DND-41 (cell line): ENCODE data around the gene SLC16A10.

Source experiments
- ATAC-seq: fragments of 200-7000 bp; cut with Tn5 transposase; 3 replicates; pipeline ENCODE4 v1.9.1; 2021; ENCODE audit warnings: low read depth; ENCODE audit not compliant: insufficient read depth
- DNase-seq: peaks from one replicate; pipeline ENCODE4 v3.0.0-alpha.2; 2020
- H2AFZ ChIP-seq: 2 replicates; pipeline ENCODE4 v1.6.0; 2012; ENCODE audit warnings: low read depth, low read length
- H3K27ac ChIP-seq: 2 replicates; pipeline ENCODE4 v1.5.1; 2012; ENCODE audit warnings: low read length, inconsistent platforms
- H3K27me3 ChIP-seq: fragments of 200-600 bp; sonication (generic); 2 replicates; pipeline ENCODE4 v1.6.0; 2012; ENCODE audit warnings: low read length, mild to moderate bottlenecking, inconsistent platforms; ENCODE audit not compliant: insufficient read depth, poor library complexity
- H3K36me3 ChIP-seq: 2 replicates; pipeline ENCODE4 v1.5.1; 2012; ENCODE audit warnings: low read length, inconsistent platforms; ENCODE audit not compliant: insufficient read depth
- H3K4me1 ChIP-seq: 2 replicates; pipeline ENCODE4 v1.5.1; 2012; ENCODE audit warnings: mild to moderate bottlenecking, low read length; ENCODE audit not compliant: insufficient read depth
- H3K4me2 ChIP-seq: 2 replicates; pipeline ENCODE4 v1.6.0; 2012; ENCODE audit warnings: mild to moderate bottlenecking, moderate library complexity, low read length, inconsistent platforms; ENCODE audit not compliant: insufficient read depth
- H3K4me3 ChIP-seq, 2 experiments: fragments of 200-600 bp in 1 of 2; shearing (Covaris generic) in 1 of 2; 2 replicates each; pipeline ENCODE4 v1.5.1; 2012 to 2016; ENCODE audit warnings: inconsistent platforms in 2 of 2, low read length in 2 of 2, mild to moderate bottlenecking in 2 of 2, low read depth in 1 of 2, moderate library complexity in 1 of 2
- H3K79me2 ChIP-seq: 2 replicates; pipeline ENCODE4 v1.6.0; 2012; ENCODE audit warnings: low read length, inconsistent platforms; ENCODE audit not compliant: insufficient read depth
- H3K9ac ChIP-seq: 2 replicates; pipeline ENCODE4 v1.6.0; 2012; ENCODE audit warnings: low read depth, mild to moderate bottlenecking, inconsistent platforms, low read length, moderate library complexity
- H3K9me3 ChIP-seq: 2 replicates; pipeline ENCODE4 v1.5.1; 2012; ENCODE audit warnings: low read length, moderate library complexity, mild to moderate bottlenecking, inconsistent platforms; ENCODE audit not compliant: insufficient read depth, severe bottlenecking
- H4K20me1 ChIP-seq: 2 replicates; pipeline ENCODE4 v1.6.0; 2012; ENCODE audit warnings: low read length; ENCODE audit not compliant: insufficient read depth
- CTCF ChIP-seq: IDR thresholded peaks from 2 replicates; pipeline ENCODE4 v1.5.1; 2012; ENCODE audit warnings: borderline replicate concordance, low read length, moderate library complexity, mild to moderate bottlenecking; ENCODE audit not compliant: poor library complexity, severe bottlenecking; ENCODE audit errors: extremely low read depth
- EZH2 ChIP-seq: IDR thresholded peaks from 3 replicates; pipeline ENCODE4 v1.6.1; 2012; ENCODE audit warnings: borderline replicate concordance, low read depth, mild to moderate bottlenecking, moderate library complexity, low read length, inconsistent platforms; ENCODE audit not compliant: severe bottlenecking

SLC16A10 gene

GRCh38 chr6:111101987-111102386, 14.7 kb downstream of the SLC16A10 start:
- no peak overlapping the region for H3K9ac ChIP-seq
- H3K36me3 ChIP-seq: no peaks in the 10 kb centered on the region
- H3K9me3 ChIP-seq: peaks cover 2% of the 10 kb centered on the region
- TF ChIP-seq EZH2: no peak
- TF ChIP-seq CTCF: no peak
- DNase-seq: no peak
- peaks cover under 1% of the 10 kb centered on the region; the same call in 1 of the 2 replicates for H3K4me1 ChIP-seq
- no peak overlapping the region for H3K4me2 ChIP-seq
- no peaks in the 10 kb centered on the region for H3K79me2 ChIP-seq
- H3K27ac ChIP-seq: no peak overlapping the region
- no peak overlapping the region for H2AFZ ChIP-seq
- H4K20me1 ChIP-seq: no peaks in the 10 kb centered on the region
- no peak for ATAC-seq
- H3K27me3 ChIP-seq: no peaks in the 10 kb centered on the region
- H3K4me3 ChIP-seq: no peak overlapping the region

- ATAC-seq: no peak
- H3K36me3 ChIP-seq: no peaks in the 10 kb centered on the region
- no peak overlapping the region for H3K4me3 ChIP-seq
- TF ChIP-seq CTCF (no peak), EZH2 (no peak)
- no peak overlapping the region for H3K27ac ChIP-seq
- no peaks in the 10 kb centered on the region for H3K4me1 ChIP-seq
- no peaks in the 10 kb centered on the region for H3K27me3 ChIP-seq
- H3K4me2 ChIP-seq: no peak overlapping the region
- peaks cover 2% of the 10 kb centered on the region for H3K9me3 ChIP-seq
- H3K79me2 ChIP-seq: no peaks in the 10 kb centered on the region
- H3K9ac ChIP-seq: no peak overlapping the region
- no peaks in the 10 kb centered on the region for H4K20me1 ChIP-seq
- DNase-seq: no peak
- H2AFZ ChIP-seq: no peak overlapping the region
These were observed 18.3 kb downstream of the SLC16A10 start for GRCh38 chr6:111105578-111105977.

- Histone ChIP-seq H3K27me3 (no peaks in the 10 kb centered on the region), H3K4me1 (peaks cover 1% of the 10 kb centered on the region; the same call in 1 of the 2 replicates), H3K27ac (no peak overlapping the region), H3K9me3 (peaks cover 2% of the 10 kb centered on the region), H3K4me3 (no peak overlapping the region), H3K9ac (no peak overlapping the region), H3K4me2 (no peak overlapping the region), H3K36me3 (no peaks in the 10 kb centered on the region), H3K79me2 (no peaks in the 10 kb centered on the region), H2AFZ (no peak overlapping the region), H4K20me1 (no peaks in the 10 kb centered on the region)
- no peak for ATAC-seq
- TF ChIP-seq CTCF (no peak), EZH2 (no peak)
- no peak for DNase-seq
These were observed 20.3 kb downstream of the SLC16A10 start for GRCh38 chr6:111107589-111107988.

GRCh38 chr6:111110036-111110435, 22.7 kb downstream of the SLC16A10 start:
- H3K9me3 ChIP-seq: peaks cover 2% of the 10 kb centered on the region
- H3K27ac ChIP-seq: no peak overlapping the region
- H3K27me3 ChIP-seq: no peaks in the 10 kb centered on the region
- no peaks in the 10 kb centered on the region for H3K79me2 ChIP-seq
- H3K4me2 ChIP-seq: no peak overlapping the region
- H3K4me3 ChIP-seq: no peak overlapping the region
- H4K20me1 ChIP-seq: no peaks in the 10 kb centered on the region
- DNase-seq (no peak), ATAC-seq (no peak)
- no peak for TF ChIP-seq CTCF
- TF ChIP-seq EZH2: no peak
- no peak overlapping the region for H2AFZ ChIP-seq
- peaks cover 25% of the 10 kb centered on the region for H3K4me1 ChIP-seq
- no peaks in the 10 kb centered on the region for H3K36me3 ChIP-seq
- H3K9ac ChIP-seq: no peak overlapping the region
